Lung microvascular endothelial cell (primary cell): Measurements from ENCODE around the gene HHIP. TPM values are rescaled to one million over a fixed set of nuclear protein-coding genes. Genes with fewer than 3 reads are reported as not detected.

Experiments
- DNase-seq, 2 donors: peaks; one replicate each; pipeline versions ENCODE4 v3.0.0 to v3.0.0-alpha.2; 2010; ENCODE audit warnings: low read depth in 2 of 2
- total RNA-seq: library from RNA; depleted of rRNA; stranded (reverse); fragments of >200 nt; gene quantifications from 2 replicates; pipeline ENCODE4 v1.2.1, GENCODE V29; 2014

HHIP gene
- total RNA-seq, 1 donor from 2014 or later = 59.1 TPM

DNA sequence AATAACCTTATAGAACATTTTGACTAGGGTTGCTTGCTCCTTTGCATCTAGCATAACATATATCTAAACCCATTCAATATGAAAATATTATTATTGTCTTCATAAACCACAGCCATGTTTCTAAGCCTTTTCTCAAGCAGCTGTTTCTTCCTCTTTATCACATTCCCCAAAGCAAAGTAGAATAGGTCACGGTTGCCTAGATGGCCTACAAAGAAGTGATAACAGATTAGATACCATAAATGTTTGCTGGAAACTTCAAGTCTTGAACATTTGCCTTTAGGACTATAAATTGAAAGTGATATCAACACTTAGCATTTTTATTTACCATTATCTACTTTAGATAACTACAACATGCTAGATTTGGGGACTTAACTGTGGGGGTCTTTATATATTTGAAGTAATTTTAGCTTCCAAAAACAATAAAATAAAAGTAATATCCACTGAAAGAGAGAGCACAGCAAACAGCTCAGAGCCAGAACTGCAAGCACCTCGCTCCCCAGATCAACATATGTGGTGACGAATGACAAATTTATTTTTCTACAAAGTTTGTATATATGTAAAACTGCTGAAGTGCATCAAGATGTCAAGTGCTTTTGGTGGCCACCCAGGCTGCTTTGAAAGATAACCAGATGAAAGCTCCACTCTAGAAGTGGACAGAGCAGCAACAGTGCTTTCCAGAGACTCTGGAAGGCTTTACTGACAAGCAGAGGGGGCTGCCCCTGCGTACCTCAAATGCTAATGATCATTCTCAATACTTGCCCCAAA is 8.0 kb downstream of the HHIP start:
- no peak for DNase-seq

GRCh38 chr4:144655491-144655890 is 9.5 kb downstream of the HHIP start:
- no peak for DNase-seq

DNA sequence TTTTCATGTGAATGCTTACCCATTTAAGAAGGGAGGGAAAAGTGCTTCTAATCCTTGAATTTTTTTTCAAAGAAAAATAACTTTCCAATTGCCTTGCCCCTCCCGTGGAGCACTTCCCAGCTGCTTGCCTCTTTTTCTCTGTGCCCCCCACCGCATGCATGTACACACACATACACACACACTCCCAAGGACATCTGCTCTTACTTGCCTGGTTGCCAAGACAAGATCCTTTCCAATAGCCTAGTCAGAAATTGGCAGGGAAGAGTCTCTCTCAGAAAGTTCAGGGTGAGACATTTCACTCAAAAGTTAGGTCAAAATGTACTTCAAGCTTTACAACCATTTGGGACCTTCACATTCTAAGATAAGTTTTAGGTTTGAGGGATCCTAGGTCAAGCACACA is 10.9 kb downstream of the HHIP start:
- no peak for DNase-seq

- DNase-seq = no peak
These were observed 12.1 kb downstream of the HHIP start for GRCh38 chr4:144658015-144658567.

DNA sequence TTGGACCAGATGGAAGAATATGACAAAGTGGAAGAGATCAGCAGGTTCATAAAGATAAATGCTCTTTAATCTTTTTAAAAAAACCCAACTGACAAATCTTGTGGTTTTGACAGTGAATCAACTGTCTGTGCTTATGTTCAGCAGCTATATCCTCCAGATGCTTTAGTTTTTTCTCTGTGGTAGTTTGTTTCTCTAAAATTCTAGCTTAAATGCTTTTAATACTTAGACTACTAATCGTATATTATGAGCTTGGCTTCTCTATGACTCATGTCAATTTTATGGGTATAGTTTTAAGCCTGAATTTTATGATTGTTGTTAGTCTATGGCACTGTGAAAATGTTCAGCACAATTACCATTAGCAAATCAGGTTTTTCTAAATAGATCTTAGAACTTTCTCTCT is 12.9 kb downstream of the HHIP start:
- no peak for DNase-seq

- DNase-seq = no peak
These were observed 13.5 kb downstream of the HHIP start for GRCh38 chr4:144659447-144659846.

- DNase-seq = no peak
These were observed 18.0 kb downstream of the HHIP start for GRCh38 chr4:144663834-144664475.

DNA sequence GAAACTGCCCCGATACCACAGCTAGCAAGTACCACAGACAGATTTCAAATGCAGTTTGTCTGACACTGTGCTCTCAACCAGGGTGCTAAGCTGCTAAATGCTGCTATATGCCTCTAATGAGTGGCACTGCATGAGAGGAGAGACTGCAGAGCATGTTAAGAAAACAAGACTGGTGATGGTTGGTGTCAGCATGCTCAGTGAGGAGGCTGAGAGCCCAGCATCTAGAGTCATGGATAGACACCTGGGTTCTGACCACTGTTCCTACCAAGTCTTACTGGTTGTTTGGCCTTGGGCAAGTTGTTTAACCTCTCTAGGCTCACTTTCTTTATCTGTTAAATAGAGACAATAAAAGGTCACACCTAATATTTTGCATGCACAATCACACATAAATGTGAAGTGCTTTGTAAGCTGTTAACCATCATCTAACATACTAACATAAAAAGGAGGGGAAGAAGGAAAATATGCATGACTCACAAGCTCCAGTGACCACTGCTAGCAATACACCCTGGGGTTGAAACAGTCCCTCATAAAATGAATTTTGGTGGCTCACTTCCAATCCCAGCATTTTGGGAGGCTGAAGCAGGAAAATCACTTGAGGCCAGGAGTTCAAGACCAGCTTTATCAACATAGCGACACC is 20.7 kb downstream of the HHIP start:
- peak; percentile 24 to 57 for DNase-seq

DNA sequence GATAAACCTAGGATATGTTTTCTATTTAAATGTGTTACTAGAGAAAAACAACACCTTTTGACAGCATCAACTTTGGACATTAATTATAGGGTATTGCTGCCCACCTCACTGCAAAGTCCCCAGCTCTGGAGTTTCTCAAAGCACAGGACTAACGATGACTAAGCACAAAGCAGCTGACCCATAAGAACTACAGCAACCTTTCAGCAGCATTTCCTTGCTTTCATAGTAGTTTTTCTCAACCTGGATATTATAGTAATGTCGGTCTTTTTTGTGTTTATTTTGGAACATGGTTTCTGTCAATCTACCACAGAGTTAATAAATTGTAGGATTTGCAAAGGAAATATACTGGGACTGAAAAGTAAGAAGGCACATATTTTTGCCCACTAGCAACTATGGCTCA is 21.5 kb downstream of the HHIP start:
- peak; percentile 36 to 66 for DNase-seq

DNA sequence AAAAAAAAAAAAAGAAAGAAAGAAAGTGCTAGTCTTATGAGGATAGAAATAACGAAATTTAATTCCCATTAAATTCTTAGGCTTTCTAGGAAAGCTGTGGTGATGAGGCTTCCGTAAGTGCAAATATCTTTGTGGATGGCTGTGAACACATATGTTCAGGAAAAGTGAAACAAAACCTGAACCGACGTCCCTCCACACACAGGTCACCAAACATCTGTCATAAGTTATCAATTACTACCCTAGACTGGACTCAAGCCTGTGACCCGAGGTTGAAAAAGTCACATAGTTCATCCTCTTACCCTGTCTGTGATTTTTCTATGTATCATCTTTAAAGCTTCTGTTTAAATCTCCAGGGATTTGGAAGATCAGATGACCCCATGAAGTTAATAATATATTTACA is 24.8 kb downstream of the HHIP start:
- peak in 1 of 2 donors; percentile 71 for DNase-seq

DNA sequence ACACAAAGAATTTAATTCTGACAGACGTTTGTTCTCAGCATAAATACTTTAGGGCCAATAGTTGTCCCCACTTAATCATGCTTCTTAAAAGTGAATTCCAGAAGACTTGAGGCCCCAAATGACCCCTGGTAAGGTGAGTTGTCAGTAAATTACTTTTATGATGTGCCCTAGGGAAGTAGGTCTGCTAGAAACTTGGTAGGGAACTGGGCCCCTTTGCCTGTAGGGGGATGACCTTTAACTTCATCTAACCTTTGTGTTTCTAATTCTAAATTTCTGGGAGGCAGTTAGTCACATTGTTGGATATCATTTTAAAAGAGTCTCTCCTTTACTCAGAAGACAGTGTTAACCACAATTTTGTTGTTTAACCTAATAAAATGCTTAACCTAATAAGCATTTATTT is 28.8 kb downstream of the HHIP start:
- DNase-seq = no peak

DNA sequence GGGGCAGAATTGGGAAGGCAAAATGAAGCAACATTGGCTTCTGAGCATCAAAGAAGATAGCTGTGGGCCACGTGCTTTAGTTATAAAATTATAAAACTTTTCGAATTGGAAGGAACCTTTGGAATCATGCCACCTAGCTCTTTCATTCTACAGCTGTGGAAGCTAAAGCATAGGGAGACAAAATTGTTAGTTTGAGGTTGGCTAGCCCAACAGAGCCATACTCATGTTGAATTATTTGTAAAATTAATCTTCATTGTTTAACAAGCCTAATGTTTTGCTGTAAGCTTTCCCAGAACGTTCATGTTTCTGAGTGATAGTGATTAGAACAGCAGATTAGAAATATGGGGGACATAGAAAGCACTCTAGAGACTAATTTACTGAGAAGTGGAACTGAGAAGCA is 35.9 kb downstream of the HHIP start:
- no peak for DNase-seq

GRCh38 chr4:144683516-144683915 is 37.6 kb downstream of the HHIP start:
- no peak for DNase-seq

GRCh38 chr4:144685911-144686310 is 40.0 kb downstream of the HHIP start:
- no peak for DNase-seq

GRCh38 chr4:144686921-144687320 is 41.0 kb downstream of the HHIP start:
- DNase-seq = no peak

GRCh38 chr4:144687466-144687865 is 41.5 kb downstream of the HHIP start:
- DNase-seq = no peak

GRCh38 chr4:144688035-144688569 is 42.1 kb downstream of the HHIP start:
- DNase-seq = no peak

DNA sequence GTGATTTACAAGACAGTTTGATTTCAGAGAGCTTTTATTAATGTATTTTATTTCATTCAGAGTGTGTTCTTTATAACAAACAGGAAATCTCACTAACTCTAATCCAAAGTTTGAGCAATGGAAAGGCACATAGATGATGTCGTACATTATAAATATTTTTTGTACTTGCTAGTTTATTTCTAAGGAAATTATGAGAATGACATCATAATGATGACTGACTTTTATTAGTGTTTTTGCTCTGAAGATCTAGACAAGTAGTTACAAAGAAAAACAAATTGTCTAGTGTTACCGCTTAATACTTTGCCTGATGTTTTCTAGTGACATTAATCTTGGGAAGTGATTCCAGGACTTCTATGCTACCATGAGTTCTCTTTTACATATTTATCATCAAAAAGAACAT is 43.2 kb downstream of the HHIP start:
- DNase-seq = no peak

DNA sequence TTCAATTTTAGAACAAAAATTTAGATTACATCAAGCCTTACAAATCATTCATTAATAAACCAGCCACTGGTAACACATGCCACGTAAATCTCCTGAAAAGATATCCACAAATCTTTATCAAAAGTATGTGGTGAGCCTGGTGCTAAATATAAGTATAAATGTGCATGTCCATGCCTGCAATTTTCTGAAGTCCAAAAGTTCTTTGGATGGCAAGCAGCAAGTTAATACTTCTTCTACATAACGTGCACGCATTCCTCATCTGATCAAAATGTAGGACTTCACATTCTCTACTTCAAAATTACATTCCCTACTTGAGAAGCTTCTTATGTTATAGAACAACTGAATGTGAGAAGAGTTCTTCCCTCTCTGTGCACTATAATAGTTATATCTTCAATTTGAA is 49.8 kb downstream of the HHIP start:
- no peak for DNase-seq

- no peak for DNase-seq
These were observed 50.4 kb downstream of the HHIP start for GRCh38 chr4:144696376-144696775.

DNA sequence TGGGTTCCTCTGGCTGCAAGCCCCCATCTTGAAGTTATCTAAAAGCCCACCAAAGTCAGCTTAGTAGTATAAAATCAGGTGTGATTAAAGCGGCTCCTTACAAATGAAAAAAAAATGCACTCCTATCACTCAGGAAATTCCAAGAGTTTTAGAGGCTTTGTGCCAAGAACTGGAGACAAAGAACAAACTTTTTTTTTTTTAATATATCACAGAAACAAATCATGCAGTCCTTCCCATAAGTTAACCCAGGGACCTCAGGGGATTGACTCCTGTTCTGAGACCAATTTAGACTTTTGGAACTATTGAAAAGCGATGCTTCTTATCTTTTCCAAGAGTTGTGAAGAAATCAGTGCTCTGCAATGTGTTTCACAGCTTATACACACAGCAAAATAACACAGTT is 53.6 kb downstream of the HHIP start:
- DNase-seq = peak; percentile 43 to 84

GRCh38 chr4:144701683-144702233 is 55.8 kb downstream of the HHIP start:
- DNase-seq = peak; percentile 22 to 35
